ENCODE measurements around the gene RBM6.
"Not testable (repeated sequence)": the region's sequence is repeated elsewhere in the genome, so short reads cannot be mapped to it uniquely, and the experiment has no call there.

RBM6 gene

DNA sequence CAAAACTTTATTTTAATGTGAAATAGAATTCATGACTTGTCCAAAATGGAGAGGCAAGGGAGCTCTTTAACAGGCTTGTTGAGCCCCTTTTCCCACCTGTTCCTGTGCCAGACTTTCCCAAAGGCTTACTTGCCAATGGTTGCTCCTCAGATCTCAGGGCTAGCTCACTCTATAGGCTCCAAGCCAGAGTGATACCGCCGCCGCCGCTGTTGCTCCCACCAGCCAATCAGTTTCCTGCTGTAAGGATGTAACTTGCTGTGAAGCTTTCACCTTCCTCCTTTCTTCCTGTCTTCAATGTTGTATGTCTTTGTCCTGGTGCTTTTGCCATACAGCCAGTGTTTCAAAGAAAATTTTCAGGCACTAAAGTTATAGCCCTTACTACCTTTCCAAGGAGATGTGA is 107.5 kb downstream of the RBM6 start:
- H3K9me3 ChIP-seq (ENCODE audit: control insufficient read depth, insufficient read depth, low read length): no peaks in the 10 kb centered on the region
- H3K9ac ChIP-seq (ENCODE audit: low read depth, low read length): no peak overlapping the region
- H3K36me3 ChIP-seq (ENCODE audit: insufficient read depth, low read length): peaks cover 5% of the 10 kb centered on the region; the same call in 1 of the 2 replicates
- no peaks in the 10 kb centered on the region; the same call in 1 of the 2 replicates for H3K4me1 ChIP-seq (ENCODE audit: insufficient read depth, low read length)

DNA sequence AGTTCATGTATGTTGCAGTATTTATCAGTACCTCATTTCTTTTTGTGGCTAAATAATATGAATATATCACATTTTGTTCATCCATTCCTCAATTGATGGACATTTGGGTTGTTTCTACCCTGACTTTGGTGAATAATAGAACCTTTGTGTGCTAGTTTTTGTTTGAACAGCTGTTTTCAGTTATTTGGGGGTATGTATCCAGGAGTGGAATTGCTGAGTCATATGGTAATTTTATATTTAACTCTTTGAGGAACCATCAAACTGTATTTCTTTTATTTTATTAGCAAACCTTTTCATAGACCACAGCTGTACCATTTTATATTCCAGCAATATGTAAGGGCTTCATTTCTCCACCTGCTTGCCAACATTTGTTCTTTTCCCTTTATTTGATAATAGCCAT is 110.4 kb downstream of the RBM6 start:
- Histone ChIP-seq H3K9me3 (ENCODE audit: control insufficient read depth, insufficient read depth, low read length) (no peaks in the 10 kb centered on the region), H3K9ac (ENCODE audit: low read depth, low read length) (no peak overlapping the region), H3K4me1 (ENCODE audit: insufficient read depth, low read length) (no peaks in the 10 kb centered on the region; the same call in 1 of the 2 replicates), H3K36me3 (ENCODE audit: insufficient read depth, low read length) (peaks cover 5% of the 10 kb centered on the region; the same call in 1 of the 2 replicates)

DNA sequence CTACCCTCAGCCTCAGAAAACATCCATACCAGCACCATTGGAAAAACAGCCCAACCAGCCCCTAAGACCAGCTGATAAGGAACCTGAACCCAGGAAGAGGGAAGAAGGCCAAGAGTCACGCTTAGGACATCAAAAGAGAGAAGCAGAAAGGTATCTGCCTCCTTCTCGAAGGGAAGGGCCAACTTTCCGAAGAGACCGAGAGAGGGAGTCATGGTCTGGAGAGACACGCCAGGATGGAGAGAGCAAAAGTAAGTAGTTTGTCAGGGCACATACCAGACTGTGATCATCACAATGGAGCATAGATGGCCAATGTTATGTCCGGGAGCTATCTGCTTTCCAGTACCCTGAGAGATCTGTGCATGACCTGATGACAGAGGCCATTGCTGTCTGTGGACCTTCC is 117.8 kb downstream of the RBM6 start:
- Histone ChIP-seq H3K9me3 (ENCODE audit: control insufficient read depth, insufficient read depth, low read length) (no peaks in the 10 kb centered on the region), H3K4me1 (ENCODE audit: insufficient read depth, low read length) (no peaks in the 10 kb centered on the region), H3K9ac (ENCODE audit: low read depth, low read length) (no peak overlapping the region), H3K36me3 (ENCODE audit: insufficient read depth, low read length) (peaks cover 30% of the 10 kb centered on the region)

- Histone ChIP-seq H3K9me3 (ENCODE audit: control insufficient read depth, insufficient read depth, low read length) (no peaks in the 10 kb centered on the region), H3K36me3 (ENCODE audit: insufficient read depth, low read length) (peaks cover 46% of the 10 kb centered on the region), H3K4me1 (ENCODE audit: insufficient read depth, low read length) (no peaks in the 10 kb centered on the region), H3K9ac (ENCODE audit: low read depth, low read length) (no peak overlapping the region)
These were observed 128.2 kb downstream of the RBM6 start for GRCh38 chr3:50068134-50068533.

GRCh38 chr3:50078091-50078490 is 138.1 kb downstream of the RBM6 start:
- Histone ChIP-seq H3K36me3 (ENCODE audit: insufficient read depth, low read length) (peaks cover 19% of the 10 kb centered on the region), H3K9ac (ENCODE audit: low read depth, low read length) (no peak overlapping the region), H3K4me1 (ENCODE audit: insufficient read depth, low read length) (no peaks in the 10 kb centered on the region), H3K9me3 (ENCODE audit: control insufficient read depth, insufficient read depth, low read length) (no peaks in the 10 kb centered on the region)

GRCh38 chr3:50078622-50079021 is 138.7 kb downstream of the RBM6 start:
- no peaks in the 10 kb centered on the region for H3K9me3 ChIP-seq (ENCODE audit: control insufficient read depth, insufficient read depth, low read length)
- no peak overlapping the region for H3K9ac ChIP-seq (ENCODE audit: low read depth, low read length)
- H3K36me3 ChIP-seq (ENCODE audit: insufficient read depth, low read length): peaks cover 15% of the 10 kb centered on the region
- no peaks in the 10 kb centered on the region for H3K4me1 ChIP-seq (ENCODE audit: insufficient read depth, low read length)

DNA sequence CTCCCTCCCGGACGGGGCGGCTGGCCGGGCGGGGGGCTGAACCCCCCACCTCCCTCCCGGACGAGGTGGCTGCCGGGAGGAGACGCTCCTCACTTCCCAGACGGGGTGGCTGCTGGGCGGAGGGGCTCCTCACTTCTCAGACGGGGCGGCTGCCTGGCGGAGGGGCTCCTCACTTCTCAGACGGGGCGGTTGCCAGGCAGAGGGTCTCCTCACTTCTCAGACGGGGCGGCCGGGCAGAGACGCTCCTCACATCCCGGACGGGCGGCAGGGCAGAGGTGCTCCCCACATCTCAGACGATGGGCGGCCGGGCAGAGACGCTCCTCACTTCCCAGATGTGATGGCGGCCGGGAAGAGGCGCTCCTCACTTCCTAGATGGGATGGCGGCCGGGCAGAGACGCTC is 145.0 kb downstream of the RBM6 start:
- not testable (repeated sequence) for H3K36me3 ChIP-seq (ENCODE audit: insufficient read depth, low read length); H3K9ac ChIP-seq (ENCODE audit: low read depth, low read length); H3K4me1 ChIP-seq (ENCODE audit: insufficient read depth, low read length); H3K9me3 ChIP-seq (ENCODE audit: control insufficient read depth, insufficient read depth, low read length)

DNA sequence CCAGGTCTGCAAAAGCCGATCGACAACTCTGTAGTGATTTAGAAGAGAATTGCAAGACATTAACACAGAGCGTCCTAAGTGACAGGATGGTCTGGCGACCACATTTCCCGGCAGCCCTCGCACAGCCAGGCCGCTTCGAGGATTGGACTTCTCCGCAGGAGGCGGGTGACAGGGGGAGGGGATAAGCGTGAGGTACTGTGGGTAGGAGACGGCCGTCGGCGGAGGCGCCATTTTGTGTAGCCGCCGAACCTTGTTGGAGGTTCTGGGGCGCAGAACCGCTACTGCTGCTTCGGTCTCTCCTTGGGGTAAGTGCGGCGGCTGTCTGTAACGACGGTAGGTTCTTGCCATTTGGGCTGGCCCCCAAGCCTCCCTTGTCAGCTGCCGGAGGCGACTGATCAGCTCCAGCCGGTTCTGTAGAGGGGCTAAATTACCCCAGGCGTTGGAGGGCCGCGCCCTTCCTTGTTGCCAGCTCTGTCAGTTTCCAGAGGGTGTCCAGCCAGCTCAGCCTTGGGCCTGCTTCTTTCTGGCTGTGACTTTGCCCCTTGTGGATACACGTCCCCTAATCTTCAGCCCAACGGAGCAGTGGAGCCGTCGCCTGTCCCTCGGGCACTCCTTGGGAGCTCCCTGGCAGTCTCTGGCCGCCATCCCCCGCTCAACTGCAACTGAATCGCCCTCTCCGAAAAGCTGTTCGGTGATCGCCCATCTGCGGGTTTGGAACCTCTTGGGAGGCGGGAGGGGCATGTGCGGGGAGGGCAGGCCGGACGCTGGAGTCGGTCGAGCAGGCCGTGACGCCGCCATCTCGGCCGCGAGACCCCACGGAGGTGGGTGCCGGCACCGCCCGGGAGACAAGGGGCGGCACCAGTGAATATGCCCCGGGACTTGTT is 149.0 kb downstream of the RBM6 start, which contains the start of gene RBM5:
Gene RBM5, plus strand, starts transcription at position 195 of the 884 bp plus-strand sequence. CDS start 1,516 bp downstream, outside the sequence.
- H3K36me3 ChIP-seq (ENCODE audit: insufficient read depth, low read length): peaks cover 17% of the 10 kb centered on the region
- peak within 1 kb of the TSS; percentile 99 for H3K9ac ChIP-seq (ENCODE audit: low read depth, low read length)
- peaks cover 6% of the 10 kb centered on the region for H3K4me1 ChIP-seq (ENCODE audit: insufficient read depth, low read length)
- no peaks in the 10 kb centered on the region; the same call in 1 of the 2 replicates for H3K9me3 ChIP-seq (ENCODE audit: control insufficient read depth, insufficient read depth, low read length)

DNA sequence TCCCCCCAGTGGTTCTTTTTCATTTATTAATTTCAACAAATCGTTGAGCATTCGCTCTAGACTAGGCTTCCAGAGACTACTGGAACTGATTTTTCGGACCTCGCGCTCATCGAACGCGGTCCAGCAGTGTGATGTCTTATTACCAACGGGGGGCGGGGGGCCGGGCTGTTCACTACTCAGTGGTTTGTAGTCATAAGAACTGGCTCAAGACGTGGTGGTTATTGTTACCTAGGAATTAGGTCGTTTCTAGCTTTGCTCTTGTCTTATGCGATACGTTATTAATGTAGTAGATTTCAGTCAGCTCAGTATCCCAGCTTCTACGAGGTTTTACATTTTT is 149.6 kb downstream of the RBM6 start:
- H3K9ac ChIP-seq (ENCODE audit: low read depth, low read length): peak overlapping the region; percentile 99
- H3K4me1 ChIP-seq (ENCODE audit: insufficient read depth, low read length): peaks cover 6% of the 10 kb centered on the region
- peaks cover 22% of the 10 kb centered on the region for H3K36me3 ChIP-seq (ENCODE audit: insufficient read depth, low read length)
- no peaks in the 10 kb centered on the region; the same call in 1 of the 2 replicates for H3K9me3 ChIP-seq (ENCODE audit: control insufficient read depth, insufficient read depth, low read length)

GRCh38 chr3:50090984-50091383 is 151.0 kb downstream of the RBM6 start:
- Histone ChIP-seq H3K9ac (ENCODE audit: low read depth, low read length) (no peak overlapping the region), H3K4me1 (ENCODE audit: insufficient read depth, low read length) (peaks cover 6% of the 10 kb centered on the region), H3K9me3 (ENCODE audit: control insufficient read depth, insufficient read depth, low read length) (no peaks in the 10 kb centered on the region; the same call in 1 of the 2 replicates), H3K36me3 (ENCODE audit: insufficient read depth, low read length) (peaks cover 34% of the 10 kb centered on the region)

DNA sequence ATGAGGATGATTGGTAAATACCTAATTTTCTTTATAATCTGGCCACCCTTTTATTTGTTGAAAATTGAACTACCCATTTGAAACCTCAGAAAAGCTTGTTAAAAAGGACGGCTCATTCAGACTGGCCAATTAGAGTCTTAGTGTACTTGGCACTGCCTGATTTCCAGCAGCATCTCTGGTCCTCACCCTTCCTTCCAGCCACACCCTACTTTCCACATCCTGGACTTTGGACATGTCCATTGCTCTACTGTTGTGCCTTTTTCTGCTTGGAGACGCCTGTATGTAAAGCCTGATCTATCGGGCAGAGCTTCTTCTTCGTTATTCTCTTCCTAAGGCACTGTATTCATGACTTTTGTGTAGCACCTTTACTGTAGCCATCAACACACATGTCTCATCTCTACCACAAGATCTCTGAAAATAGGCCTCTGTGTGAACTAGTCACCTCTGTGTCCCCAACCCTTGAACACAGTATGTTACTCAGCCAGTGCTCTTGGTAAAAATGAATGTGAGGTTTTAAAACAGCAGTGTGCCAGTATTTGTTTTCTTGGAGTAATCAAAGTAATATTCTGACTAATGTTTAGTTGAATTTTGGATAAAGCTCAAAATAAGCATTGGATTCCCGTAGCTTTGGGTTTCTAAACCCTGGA is 155.5 kb downstream of the RBM6 start:
- Histone ChIP-seq H3K4me1 (ENCODE audit: insufficient read depth, low read length) (peaks cover 2% of the 10 kb centered on the region; the same call in 1 of the 2 replicates), H3K9ac (ENCODE audit: low read depth, low read length) (no peak overlapping the region), H3K36me3 (ENCODE audit: insufficient read depth, low read length) (peaks cover 44% of the 10 kb centered on the region), H3K9me3 (ENCODE audit: control insufficient read depth, insufficient read depth, low read length) (no peaks in the 10 kb centered on the region)

GRCh38 chr3:50100386-50100785 is 160.4 kb downstream of the RBM6 start:
- Histone ChIP-seq H3K4me1 (ENCODE audit: insufficient read depth, low read length) (no peaks in the 10 kb centered on the region), H3K36me3 (ENCODE audit: insufficient read depth, low read length) (peaks cover 45% of the 10 kb centered on the region), H3K9me3 (ENCODE audit: control insufficient read depth, insufficient read depth, low read length) (no peaks in the 10 kb centered on the region), H3K9ac (ENCODE audit: low read depth, low read length) (no peak overlapping the region)

GRCh38 chr3:50100956-50101845 is 161.3 kb downstream of the RBM6 start:
- H3K9me3 ChIP-seq (ENCODE audit: control insufficient read depth, insufficient read depth, low read length): no peaks in the 10 kb centered on the region
- H3K4me1 ChIP-seq (ENCODE audit: insufficient read depth, low read length): no peaks in the 10 kb centered on the region
- no peak overlapping the region for H3K9ac ChIP-seq (ENCODE audit: low read depth, low read length)
- peaks cover 41% of the 10 kb centered on the region for H3K36me3 ChIP-seq (ENCODE audit: insufficient read depth, low read length)

- Histone ChIP-seq H3K9me3 (ENCODE audit: control insufficient read depth, insufficient read depth, low read length) (no peaks in the 10 kb centered on the region), H3K9ac (ENCODE audit: low read depth, low read length) (no peak overlapping the region), H3K4me1 (ENCODE audit: insufficient read depth, low read length) (no peaks in the 10 kb centered on the region), H3K36me3 (ENCODE audit: insufficient read depth, low read length) (peaks cover 50% of the 10 kb centered on the region)
These were observed 162.6 kb downstream of the RBM6 start for GRCh38 chr3:50102558-50102957.

Data from ES-I3 (cell line).